SK-N-SH (cell line): ENCODE data around the gene MYO1F. TPM values are rescaled to one million over a fixed set of nuclear protein-coding genes. Genes with fewer than 3 reads are reported as not detected.

ENCODE experiments used
- CTCF ChIA-PET: fragments of 300-600, 350-600 bp; formaldehyde crosslinking; extraction: SDS; loops from one replicate; lab custom pipeline; 2021; lab: Yijun Ruan, JAX
- POLR2A ChIA-PET: fragments of 350-600 bp; sonication (Branson Sonifier 250); formaldehyde crosslinking; extraction: SDS; loops from one replicate; lab custom pipeline; 2020; ENCODE audit warnings: antibody characterized with exemption, inconsistent platforms; lab: Yijun Ruan, JAX
- DNase-seq: peaks from one replicate; pipeline ENCODE4 v3.0.0; 2012
- H2AFZ ChIP-seq: fragments of 200-600 bp; sonication (generic); 2 replicates; pipeline ENCODE4 v1.8.1; 2016; ENCODE audit warnings: antibody characterized with exemption, mild to moderate bottlenecking, low read depth
- H3F3A ChIP-seq: fragments of 200-600 bp; sonication (generic); replicated peaks from 2 replicates; pipeline ENCODE3; 2016; ENCODE audit warnings: antibody characterized with exemption, mild to moderate bottlenecking; ENCODE audit not compliant: insufficient read depth
- H3K27ac ChIP-seq, 2 experiments: fragments of 200-500 bp in 1 of 2; fragments of 200-600 bp in 1 of 2; sonication (Bioruptor generic) in 1 of 2; sonication (generic), shearing (Covaris generic) in 1 of 2; 2 replicates each; pipeline versions ENCODE4 v1.5.1 to v1.6.1; 2014 to 2016; ENCODE audit warnings: low read depth in 2 of 2, inconsistent platforms in 1 of 2, low read length in 1 of 2, mild to moderate bottlenecking in 1 of 2, mixed read lengths in 1 of 2
- H3K27me3 ChIP-seq: fragments of 200-600 bp; sonication (generic), shearing (Covaris generic); 2 replicates; pipeline ENCODE4 v1.6.1; 2016; ENCODE audit warnings: mixed run types; ENCODE audit not compliant: insufficient read depth
- H3K36me3 ChIP-seq, 2 experiments: fragments of 200-500 bp in 1 of 2; fragments of 200-600 bp in 1 of 2; sonication (Bioruptor generic) in 1 of 2; sonication (generic) in 1 of 2; replicated peaks in 1 of 2; 2 replicates each; pipeline versions ENCODE3 to v1.5.1; 2014 to 2016; ENCODE audit warnings: low read length in 1 of 2, mild to moderate bottlenecking in 1 of 2; ENCODE audit not compliant: insufficient read depth in 2 of 2, control insufficient read depth in 1 of 2
- H3K4me1 ChIP-seq, 2 experiments: fragments of 200-500 bp in 1 of 2; fragments of 200-600 bp in 1 of 2; sonication (Bioruptor generic) in 1 of 2; sonication (generic), shearing (Covaris generic) in 1 of 2; 2 replicates each; pipeline versions ENCODE4 v1.5.1 to v1.6.1; 2014 to 2016; ENCODE audit warnings: low read depth in 1 of 2, low read length in 1 of 2, mixed run types in 1 of 2; ENCODE audit not compliant: insufficient read depth in 2 of 2, control insufficient read depth in 1 of 2
- H3K4me2 ChIP-seq: fragments of 200-600 bp; sonication (generic), shearing (Covaris generic); 2 replicates; pipeline ENCODE4 v1.6.1; 2017; ENCODE audit warnings: mixed run types
- H3K4me3 ChIP-seq, 2 experiments: fragments of 200-500 bp in 1 of 2; fragments of 200-600 bp in 1 of 2; sonication (Bioruptor generic) in 1 of 2; sonication (generic), shearing (Covaris generic) in 1 of 2; 2 replicates each; pipeline versions ENCODE4 v1.5.1 to v1.8.1; 2014 to 2016; ENCODE audit warnings: low read depth in 2 of 2, inconsistent platforms in 1 of 2, low read length in 1 of 2, mild to moderate bottlenecking in 1 of 2, mixed read lengths in 1 of 2, moderate library complexity in 1 of 2
- H3K79me2 ChIP-seq: fragments of 200-600 bp; sonication (generic); 2 replicates; pipeline ENCODE4 v1.8.1; 2017; ENCODE audit warnings: mild to moderate bottlenecking; ENCODE audit not compliant: insufficient read depth
- H3K9ac ChIP-seq: fragments of 200-600 bp; sonication (generic); 2 replicates; pipeline ENCODE4 v1.6.1; 2017; ENCODE audit warnings: mixed run types
- H3K9me2 ChIP-seq: fragments of 200-600 bp; sonication (generic); 2 replicates; pipeline ENCODE4 v1.6.1; 2017; ENCODE audit warnings: mixed run types
- H3K9me3 ChIP-seq: fragments of 200-600 bp; sonication (generic); 2 replicates; pipeline ENCODE4 v1.6.1; 2017; ENCODE audit warnings: mixed run types, mild to moderate bottlenecking, moderate library complexity
- H4K20me1 ChIP-seq: fragments of 200-600 bp; sonication (generic); 2 replicates; pipeline ENCODE4 v1.6.1; 2017; ENCODE audit warnings: mild to moderate bottlenecking, mixed run types; ENCODE audit not compliant: insufficient read depth
- ELF1 ChIP-seq: IDR thresholded peaks from 2 replicates; pipeline ENCODE4 v1.4.0; 2012
- EP300 ChIP-seq, 2 experiments: IDR thresholded peaks; 2 replicates each; pipeline versions ENCODE4 v1.4.0 to v1.6.1; 2012; ENCODE audit warnings: borderline replicate concordance in 1 of 2, low read depth in 1 of 2, low read length in 1 of 2
- EZH2phosphoT487 ChIP-seq: fragments of 200-600 bp; sonication (generic); IDR thresholded peaks from 2 replicates; pipeline ENCODE4 v1.6.1; 2017; ENCODE audit warnings: low read depth, mixed run types, mild to moderate bottlenecking, antibody characterized with exemption, moderate library complexity, borderline replicate concordance
- FOXJ3 ChIP-seq: sonication (generic); formaldehyde crosslinking; IDR thresholded peaks from 2 replicates; pipeline ENCODE4 v1.5.1; 2020; ENCODE audit warnings: mild to moderate bottlenecking, missing genetic modification reagents
- FOXM1 ChIP-seq: IDR thresholded peaks from 2 replicates; pipeline ENCODE4 v1.4.0; 2012; ENCODE audit warnings: low read depth, mild to moderate bottlenecking
- GABPA ChIP-seq: IDR thresholded peaks from 2 replicates; pipeline ENCODE4 v1.4.0; 2012; ENCODE audit warnings: low read depth, mild to moderate bottlenecking
- JUND ChIP-seq: IDR thresholded peaks from 2 replicates; pipeline ENCODE4 v1.4.0; 2012
- MAX ChIP-seq: IDR thresholded peaks from 2 replicates; pipeline ENCODE4 v1.4.0; 2012; ENCODE audit warnings: low read depth
- MXI1 ChIP-seq: IDR thresholded peaks from 2 replicates; pipeline ENCODE4 v1.6.1; 2012; ENCODE audit warnings: mild to moderate bottlenecking, low read depth, low read length, improper control_type of control experiment
- NFIC ChIP-seq: IDR thresholded peaks from 2 replicates; pipeline ENCODE4 v1.4.0; 2012; ENCODE audit warnings: borderline replicate concordance
- NRF1 ChIP-seq: IDR thresholded peaks from 2 replicates; pipeline ENCODE4 v1.6.1; 2012; ENCODE audit warnings: low read depth, mild to moderate bottlenecking, low read length
- POLR2AphosphoS5 ChIP-seq: IDR thresholded peaks from 2 replicates; pipeline ENCODE4 v1.6.1; 2012; ENCODE audit warnings: low read depth, low read length
- RCOR1 ChIP-seq: fragments of 150-350 bp; IDR thresholded peaks from 2 replicates; pipeline ENCODE4 v1.6.1; 2017; ENCODE audit warnings: antibody characterized with exemption, low read length
- SIN3A ChIP-seq: IDR thresholded peaks from 2 replicates; pipeline ENCODE4 v1.6.1; 2012; ENCODE audit warnings: low read depth, mild to moderate bottlenecking, low read length, moderate library complexity, borderline replicate concordance
- TCF12 ChIP-seq: IDR thresholded peaks from 2 replicates; pipeline ENCODE4 v1.4.0; 2012
- USF1 ChIP-seq: IDR thresholded peaks from 2 replicates; pipeline ENCODE4 v1.4.0; 2012; ENCODE audit warnings: low read depth, borderline replicate concordance
- whole genome bisulfite sequencing: methylation state at CpG from one replicate; pipeline ENCODE4 v1.1.6; 2017; ENCODE audit warnings: low lambda C conversion rate; 5-methylcytosine and 5-hydroxymethylcytosine counted together
- polyA plus RNA-seq, 3 experiments: library from polyadenylated mRNA; depleted of rRNA; stranded (reverse); fragments of >200 nt; gene quantifications; 2 replicates each; pipeline ENCODE4 v1.2.3, GENCODE V29; 2012
- TF ChIP-seq, protein P1 (sequence below): IDR thresholded peaks from 2 replicates; pipeline ENCODE4 v1.6.1; 2012; ENCODE audit warnings: mild to moderate bottlenecking, low read depth, low read length, moderate library complexity
- TF ChIP-seq, protein P2 (sequence below): fragments of 150-350 bp; IDR thresholded peaks from 2 replicates; pipeline ENCODE4 v1.6.1; 2016; ENCODE audit warnings: mild to moderate bottlenecking, low read depth, low read length

Gene MYO1F
- polyA plus RNA-seq, 1 of the 3 experiments (the other 2 are of a cell fraction), result 0.51 TPM

GRCh38 chr19:8573316-8573715 lies 3.9 kb downstream of the MYO1F start:
- H3K27me3 ChIP-seq, result no peaks in the 10 kb centered on the region; the same call in 1 of the 2 replicates
- 53% methylated on average over 7 of the region's 7 CpGs for WGBS

DNA sequence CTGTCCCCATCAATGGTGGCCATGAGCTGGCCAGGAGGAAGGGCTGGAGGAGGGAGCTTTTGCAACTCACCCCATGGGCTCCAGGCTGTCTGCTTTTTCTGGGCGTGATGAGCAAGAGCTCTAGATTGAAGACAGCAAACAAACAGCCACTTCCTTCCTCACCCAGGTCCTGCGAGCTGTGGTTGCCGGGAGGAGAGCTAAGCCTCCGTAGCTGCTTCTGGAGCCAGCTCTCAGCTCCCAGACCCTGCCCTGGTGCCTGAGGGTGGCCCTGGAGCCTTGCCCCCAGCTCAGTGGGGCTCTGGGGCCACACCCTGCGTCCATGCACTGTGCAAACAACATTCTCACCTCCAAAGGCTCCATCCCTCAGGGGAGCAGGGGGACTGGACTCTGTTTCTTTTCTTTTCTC lies 6.2 kb downstream of the MYO1F start:
- Histone ChIP-seq H3K36me3 (no peaks in the 10 kb centered on the region), H3K9ac (no peak overlapping the region), H3K27me3 (no peaks in the 10 kb centered on the region; the same call in 1 of the 2 replicates), H3K9me2 (no peaks in the 10 kb centered on the region), H3K4me1 (peaks cover 0 to 4% of the 10 kb centered on the region in 2 experiments; a peak in 1 of 4 replicates), H2AFZ (peak overlapping the region; percentile 57; the same call in 1 of the 2 replicates), H3K9me3 (no peaks in the 10 kb centered on the region), H3K4me2 (peak overlapping the region; percentile 27), H3K27ac (peak overlapping the region in 1 of 2 experiments; percentile 17; a peak in 1 of 4 replicates), H3K4me3 (no peak overlapping the region), H3K79me2 (no peaks in the 10 kb centered on the region), H4K20me1 (no peaks in the 10 kb centered on the region), H3F3A (peaks cover 5% of the 10 kb centered on the region)
- ChIA-PET CTCF (interaction anchor here (1.4 to 11.0 kb wide), 2 partner anchors 8 to 217 kb away, joined by 4 to 120 read pairs; partner anchors contain the start of gene MYO1F), POLR2A (no interaction called here)
- TF ChIP-seq POLR2AphosphoS5 (no peak), FOXM1 (no peak), MXI1 (no peak), EP300 (IDR thresholded peaks at IDR 0.05; ENCODE audit: borderline replicate concordance in 1 of 2, low read depth in 1 of 2, low read length in 1 of 2) (no peak), GABPA (no peak), JUND (no peak), NRF1 (no peak), NFIC (no peak), SIN3A (no peak), USF1 (no peak), ELF1 (no peak), EZH2phosphoT487 (no peak), TCF12 (no peak)
- WGBS, result 0% methylated on average over 5 of the region's 5 CpGs
- DNase-seq, result no peak

More at GRCh38 chr19:8573316-8573715, 3.9 kb downstream of the MYO1F start:
- no peak overlapping the region for H3K4me3 ChIP-seq
- no peak for DNase-seq
- H3K36me3 ChIP-seq, result no peaks in the 10 kb centered on the region
- CTCF ChIA-PET, result no interaction called here
- no peak overlapping the region for H3K9ac ChIP-seq
- no peak overlapping the region for H2AFZ ChIP-seq
- H3K27ac ChIP-seq, result no peak overlapping the region
- TF ChIP-seq FOXJ3 (CRISPR knock-in tag) (no peak), MAX (no peak), EP300 (IDR thresholded peaks at IDR 0.05; ENCODE audit: borderline replicate concordance in 1 of 2, low read depth in 1 of 2, low read length in 1 of 2) (no peak), RCOR1 (no peak), JUND (no peak)
- TF ChIP-seq, protein P1, sequence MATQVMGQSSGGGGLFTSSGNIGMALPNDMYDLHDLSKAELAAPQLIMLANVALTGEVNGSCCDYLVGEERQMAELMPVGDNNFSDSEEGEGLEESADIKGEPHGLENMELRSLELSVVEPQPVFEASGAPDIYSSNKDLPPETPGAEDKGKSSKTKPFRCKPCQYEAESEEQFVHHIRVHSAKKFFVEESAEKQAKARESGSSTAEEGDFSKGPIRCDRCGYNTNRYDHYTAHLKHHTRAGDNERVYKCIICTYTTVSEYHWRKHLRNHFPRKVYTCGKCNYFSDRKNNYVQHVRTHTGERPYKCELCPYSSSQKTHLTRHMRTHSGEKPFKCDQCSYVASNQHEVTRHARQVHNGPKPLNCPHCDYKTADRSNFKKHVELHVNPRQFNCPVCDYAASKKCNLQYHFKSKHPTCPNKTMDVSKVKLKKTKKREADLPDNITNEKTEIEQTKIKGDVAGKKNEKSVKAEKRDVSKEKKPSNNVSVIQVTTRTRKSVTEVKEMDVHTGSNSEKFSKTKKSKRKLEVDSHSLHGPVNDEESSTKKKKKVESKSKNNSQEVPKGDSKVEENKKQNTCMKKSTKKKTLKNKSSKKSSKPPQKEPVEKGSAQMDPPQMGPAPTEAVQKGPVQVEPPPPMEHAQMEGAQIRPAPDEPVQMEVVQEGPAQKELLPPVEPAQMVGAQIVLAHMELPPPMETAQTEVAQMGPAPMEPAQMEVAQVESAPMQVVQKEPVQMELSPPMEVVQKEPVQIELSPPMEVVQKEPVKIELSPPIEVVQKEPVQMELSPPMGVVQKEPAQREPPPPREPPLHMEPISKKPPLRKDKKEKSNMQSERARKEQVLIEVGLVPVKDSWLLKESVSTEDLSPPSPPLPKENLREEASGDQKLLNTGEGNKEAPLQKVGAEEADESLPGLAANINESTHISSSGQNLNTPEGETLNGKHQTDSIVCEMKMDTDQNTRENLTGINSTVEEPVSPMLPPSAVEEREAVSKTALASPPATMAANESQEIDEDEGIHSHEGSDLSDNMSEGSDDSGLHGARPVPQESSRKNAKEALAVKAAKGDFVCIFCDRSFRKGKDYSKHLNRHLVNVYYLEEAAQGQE, result no peak
- TF ChIP-seq, protein P2, sequence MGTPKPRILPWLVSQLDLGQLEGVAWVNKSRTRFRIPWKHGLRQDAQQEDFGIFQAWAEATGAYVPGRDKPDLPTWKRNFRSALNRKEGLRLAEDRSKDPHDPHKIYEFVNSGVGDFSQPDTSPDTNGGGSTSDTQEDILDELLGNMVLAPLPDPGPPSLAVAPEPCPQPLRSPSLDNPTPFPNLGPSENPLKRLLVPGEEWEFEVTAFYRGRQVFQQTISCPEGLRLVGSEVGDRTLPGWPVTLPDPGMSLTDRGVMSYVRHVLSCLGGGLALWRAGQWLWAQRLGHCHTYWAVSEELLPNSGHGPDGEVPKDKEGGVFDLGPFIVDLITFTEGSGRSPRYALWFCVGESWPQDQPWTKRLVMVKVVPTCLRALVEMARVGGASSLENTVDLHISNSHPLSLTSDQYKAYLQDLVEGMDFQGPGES, result no peak
- POLR2A ChIA-PET, result no interaction called here
- H4K20me1 ChIP-seq, result no peaks in the 10 kb centered on the region
- H3F3A ChIP-seq, result peaks cover 5% of the 10 kb centered on the region
- H3K9me3 ChIP-seq, result no peaks in the 10 kb centered on the region
- no peaks in the 10 kb centered on the region for H3K9me2 ChIP-seq
- H3K4me2 ChIP-seq, result no peak overlapping the region
- H3K4me1 ChIP-seq, result peaks cover 0 to 4% of the 10 kb centered on the region in 2 experiments; a peak in 1 of 4 replicates
- no peaks in the 10 kb centered on the region for H3K79me2 ChIP-seq
